K562 (cell line): Measurements from ENCODE around the gene FMOD. TPM values are rescaled to one million over a fixed set of nuclear protein-coding genes. Genes with fewer than 3 reads are reported as not detected.

Experiments
- ARID1B ChIP-seq: fragments of 450-650 bp; IDR thresholded peaks from 2 replicates; pipeline ENCODE4 v1.6.1; 2016; ENCODE audit warnings: antibody characterized with exemption, mild to moderate bottlenecking, inconsistent platforms
- ELK3 ChIP-seq: fragments of 450-650 bp; formaldehyde crosslinking; IDR thresholded peaks from 2 replicates; pipeline ENCODE4 v1.4.0; 2020; ENCODE audit warnings: mild to moderate bottlenecking
- EP300 ChIP-seq: IDR thresholded peaks from 2 replicates; pipeline ENCODE4 v1.6.1; 2012; ENCODE audit warnings: low read length, improper control_type of control experiment
- HES1 ChIP-seq: fragments of 450-650 bp; IDR thresholded peaks from 2 replicates; pipeline ENCODE4 v1.6.1; 2016; ENCODE audit warnings: low read depth, mild to moderate bottlenecking, moderate library complexity
- KAT2B ChIP-seq: IDR thresholded peaks from one replicate; pipeline ENCODE4 v1.6.1; 2012; ENCODE audit warnings: low read depth, mild to moderate bottlenecking, control low read depth, inconsistent platforms, low read length, moderate library complexity
- KDM1A ChIP-seq, 2 experiments: fragments of 450-650 bp; IDR thresholded peaks; 2 replicates each; pipeline ENCODE4 v1.6.1; 2016; ENCODE audit warnings: mild to moderate bottlenecking in 2 of 2
- KLF10 ChIP-seq: fragments of 250-450 bp; sonication (Bioruptor Pico); IDR thresholded peaks from 2 replicates; pipeline ENCODE4 v1.6.1; 2021; ENCODE audit warnings: matching md5 sums
- MLLT1 ChIP-seq, 2 experiments: fragments of 450-650 bp; IDR thresholded peaks; 2 replicates each; pipeline ENCODE4 v1.6.1; 2016
- NFRKB ChIP-seq: fragments of 450-650 bp; IDR thresholded peaks from 2 replicates; pipeline ENCODE4 v1.6.1; 2016; ENCODE audit warnings: low read depth
- NKRF ChIP-seq: fragments of 450-650 bp; IDR thresholded peaks from 2 replicates; pipeline ENCODE4 v1.6.1; 2016; ENCODE audit warnings: borderline replicate concordance
- SIN3A ChIP-seq, 2 experiments: fragments of 150-350 bp in 1 of 2; IDR thresholded peaks; 2 replicates each; pipeline ENCODE4 v1.6.1; 2011 to 2016; ENCODE audit warnings: borderline replicate concordance in 2 of 2, low read depth in 2 of 2, low read length in 2 of 2, mild to moderate bottlenecking in 2 of 2, moderate library complexity in 2 of 2; ENCODE audit not compliant: control insufficient read depth in 1 of 2
- SIN3B ChIP-seq: fragments of 450-650 bp; IDR thresholded peaks from 2 replicates; pipeline ENCODE4 v1.6.1; 2017; ENCODE audit warnings: low read depth, mild to moderate bottlenecking, moderate library complexity
- SOX6 ChIP-seq: fragments of 450-650 bp; IDR thresholded peaks from 2 replicates; pipeline ENCODE4 v1.6.1; 2014; ENCODE audit warnings: mild to moderate bottlenecking
- SP2 ChIP-seq: IDR thresholded peaks from 2 replicates; pipeline ENCODE4 v1.6.1; 2011; ENCODE audit warnings: mild to moderate bottlenecking, low read depth, low read length, moderate library complexity; ENCODE audit not compliant: poor library complexity, severe bottlenecking; ENCODE audit errors: extremely low read depth
- SRSF9 ChIP-seq: fragments of 200-400 bp; formaldehyde crosslinking; IDR thresholded peaks from 2 replicates; pipeline ENCODE4 v1.6.1; 2017; ENCODE audit warnings: low read depth, low read length, borderline replicate concordance
- STAT5B ChIP-seq: fragments of 250-450 bp; sonication (Bioruptor Pico); IDR thresholded peaks from 2 replicates; pipeline ENCODE4 v1.8.0; 2021; ENCODE audit warnings: mild to moderate bottlenecking, inconsistent platforms
- ZBTB1 ChIP-seq: sonication (generic); formaldehyde crosslinking; IDR thresholded peaks from 2 replicates; pipeline ENCODE4 v1.8.1; 2023; ENCODE audit warnings: missing genetic modification reagents, low read depth, mild to moderate bottlenecking, borderline replicate concordance
- ZNF311 ChIP-seq: fragments of 250-450 bp; sonication (Bioruptor Pico); IDR thresholded peaks from 2 replicates; pipeline ENCODE4 v1.4.0; 2020; ENCODE audit warnings: mild to moderate bottlenecking, moderate library complexity
- ZNF395 ChIP-seq: fragments of 200-800 bp; sonication (Bioruptor generic); IDR thresholded peaks from 2 replicates; pipeline ENCODE4 v1.6.1; 2017; ENCODE audit warnings: missing genetic modification characterization, missing compliant biosample characterization
- polyA plus RNA-seq, 8 experiments: library from polyadenylated mRNA; depleted of rRNA in 4 of 8; stranded (reverse) in 5 of 8; unstranded in 3 of 8; fragments of >200 nt; fragmentation: Nextera tagmentation in 2 of 8; fragmentation: Illumina TruSeq in 1 of 8; extraction: Ambion mirVana in 2 of 8; extraction: Trizol in 1 of 8; gene quantifications; 2 replicates each; pipeline versions ENCODE4 v1.2.1 to v1.2.3, GENCODE V29; 2011 to 2014; ENCODE audit warnings: inconsistent platforms in 1 of 8, missing spikeins in 1 of 8
- total RNA-seq, 7 experiments: library from RNA; depleted of rRNA in 6 of 7; stranded (reverse); fragments of >200 nt in 6 of 7; fragmentation: Illumina TruSeq in 2 of 7; extraction: Trizol in 2 of 7; gene quantifications; 2 replicates each; pipeline versions ENCODE4 v1.2.1 to v1.2.3, GENCODE V29; 2011 to 2021; ENCODE audit warnings: low replicate concordance in 1 of 7

Gene FMOD
- total and polyA plus RNA-seq, 9 of the 15 experiments (the other 6 are each of a cell fraction or from before 2014, with no cell fraction given) = 0.03 to 0.13 (median 0.03) TPM; not detected in 6

GRCh38 chr1:203327684-203328457 lies 23.1 kb downstream of the FMOD start (continued):
- TF ChIP-seq SIN3A (IDR thresholded peaks at IDR 0.05; ENCODE audit: borderline replicate concordance in 2 of 2, control insufficient read depth in 1 of 2, low read depth in 2 of 2, low read length in 2 of 2) = 0 out of 4 replicates have a peak, but pooled peaks of 1 of the 2 experiments have one; percentile 24
- peak; percentile 83 to 87 for TF ChIP-seq KDM1A (IDR thresholded peaks at IDR 0.05)
- TF ChIP-seq ARID1B = peak; percentile 37; the same call in 1 of the 2 replicates
- TF ChIP-seq KAT2B = no peak
- TF ChIP-seq ZBTB1 (CRISPR knock-in tag) = no peak
- TF ChIP-seq ZNF395 (CRISPR knock-in tag) = peak; percentile 68; the same call in 1 of the 2 replicates
- 0 out of 4 replicates have a peak, but pooled peaks of 1 of the 2 experiments have one; percentile 36 for TF ChIP-seq MLLT1 (IDR thresholded peaks at IDR 0.05)
- no peak for TF ChIP-seq EP300
- TF ChIP-seq NFRKB = 0 out of 2 replicates have a peak, but pooled peaks have one; percentile 59
- no peak for TF ChIP-seq SP2
- TF ChIP-seq ZNF311 (CRISPR knock-in tag) = no peak
- no peak for TF ChIP-seq STAT5B
- TF ChIP-seq SRSF9 = no peak
- no peak for TF ChIP-seq SIN3B
- TF ChIP-seq KLF10 (CRISPR knock-in tag) = no peak
- TF ChIP-seq ELK3 (CRISPR knock-in tag) = no peak
- TF ChIP-seq NKRF = no peak; the same call in 1 of the 2 replicates
- 0 out of 2 replicates have a peak, but pooled peaks have one; percentile 9 for TF ChIP-seq SOX6
- TF ChIP-seq HES1 = no peak
